ENCODE results near the gene ZBTB2.

- TF ChIP-seq EZH2 (IDR thresholded peaks at IDR 0.05; ENCODE audit: borderline replicate concordance, low read length), result no peak
- TF ChIP-seq CTCF (IDR thresholded peaks at IDR 0.05; ENCODE audit: low read length), result no peak
Measured at GRCh38 chr6:151399679-151400078, 8.3 kb upstream of the ZBTB2 start.

Measured in OCI-LY1 (cell line).